GM21576 (cell line): ENCODE results near the gene EEF1AKMT3.
"Not testable (repeated sequence)": the region's sequence is repeated elsewhere in the genome, so short reads cannot be mapped to it uniquely, and the experiment has no call there.

ENCODE experiments used
- ATAC-seq: cut with Tn5 transposase; IDR thresholded peaks from one replicate; pipeline ENCODE4 v1.9.1; 2021; ENCODE audit warnings: mild to moderate bottlenecking, moderate library complexity; ENCODE audit not compliant: unreplicated experiment

EEF1AKMT3 gene

DNA sequence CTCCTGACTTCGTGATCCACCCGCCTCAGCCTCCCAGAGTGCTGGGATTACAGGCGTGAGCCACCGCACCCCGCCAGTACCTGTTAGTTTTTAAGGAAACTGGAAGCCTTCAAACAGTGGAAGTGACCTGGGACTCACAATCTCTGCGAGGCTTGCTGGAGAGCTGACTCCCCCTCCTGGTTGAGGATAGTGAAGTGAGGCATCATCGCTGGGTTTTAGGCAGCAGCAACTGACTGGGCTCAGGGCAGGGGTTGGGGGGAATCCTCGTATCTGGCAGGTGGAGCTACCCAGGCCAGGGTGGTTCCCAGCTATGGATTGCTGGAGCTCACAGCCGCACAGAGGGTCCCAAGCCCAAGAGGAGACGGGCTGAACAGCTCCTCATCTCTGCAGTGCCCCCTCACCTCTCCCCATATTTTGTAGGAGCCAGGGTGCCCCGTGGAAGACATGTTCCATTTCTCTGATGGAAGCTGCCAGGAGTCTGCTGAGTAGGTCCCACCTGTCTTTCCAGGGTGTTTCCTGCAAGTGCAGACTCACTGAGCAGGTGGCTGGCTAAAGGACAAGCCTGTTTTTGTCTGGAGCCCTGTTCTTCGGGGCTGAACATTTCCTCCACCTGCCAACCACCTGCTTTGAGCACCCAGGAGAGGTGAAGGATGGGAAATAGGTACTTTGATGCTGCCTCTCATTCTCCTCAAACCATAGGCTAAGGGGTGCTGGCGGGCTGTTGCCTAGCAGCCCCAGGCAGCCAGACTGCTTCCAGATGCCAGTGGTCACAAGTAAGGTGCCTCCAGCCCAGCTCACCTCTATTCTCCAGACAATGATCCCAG is 43.0 kb downstream of the EEF1AKMT3 start:
- ATAC-seq: no peak

GRCh38 chr12:57816001-57816854 is 43.8 kb downstream of the EEF1AKMT3 start:
- ATAC-seq: no peak

- ATAC-seq: no peak
These were observed 44.4 kb downstream of the EEF1AKMT3 start for GRCh38 chr12:57816855-57817151.

- no peak for ATAC-seq
These were observed 45.0 kb downstream of the EEF1AKMT3 start for GRCh38 chr12:57817261-57817989.

- ATAC-seq: not testable (repeated sequence)
These were observed 45.5 kb downstream of the EEF1AKMT3 start for GRCh38 chr12:57817990-57818331.

DNA sequence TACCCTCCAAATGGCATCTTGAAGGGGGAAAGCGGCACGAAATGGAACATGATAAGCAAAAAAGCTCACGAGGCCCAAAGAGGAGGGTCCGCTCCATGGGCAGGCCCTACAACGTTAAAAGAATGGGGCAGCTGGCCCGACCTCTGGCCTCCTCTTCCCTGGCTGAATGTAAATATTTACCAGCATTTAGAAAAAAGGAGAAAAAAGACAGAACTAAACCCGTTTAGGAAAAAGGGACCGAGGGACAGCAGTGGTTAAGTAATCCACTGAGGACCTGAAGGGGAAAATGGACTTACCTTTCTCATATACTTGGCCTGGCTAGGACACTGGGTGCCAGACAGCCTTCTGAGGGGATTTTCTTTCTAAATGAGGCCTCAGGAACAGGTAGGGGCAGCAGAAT is 47.7 kb downstream of the EEF1AKMT3 start:
- ATAC-seq: not testable (repeated sequence)

DNA sequence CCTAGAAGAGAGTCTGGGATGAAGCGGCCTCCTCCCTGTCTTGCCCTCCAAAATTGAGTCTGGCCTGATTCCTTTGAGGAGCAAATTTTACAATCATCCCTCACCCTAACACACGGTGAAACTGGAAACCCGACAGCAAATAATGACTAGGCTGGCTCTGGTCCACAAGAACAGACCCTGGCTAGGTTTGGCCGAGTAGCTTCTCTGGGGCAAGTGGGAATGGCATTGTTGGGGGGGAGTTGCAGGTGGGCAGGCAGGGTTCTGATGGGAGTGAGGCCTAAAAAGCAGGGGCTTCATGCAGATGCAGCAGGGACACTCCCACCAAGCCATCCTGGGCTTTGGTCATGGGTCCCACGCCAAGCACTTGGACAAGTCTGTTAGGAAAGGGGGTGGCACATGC is 48.6 kb downstream of the EEF1AKMT3 start:
- ATAC-seq: not testable (repeated sequence)

DNA sequence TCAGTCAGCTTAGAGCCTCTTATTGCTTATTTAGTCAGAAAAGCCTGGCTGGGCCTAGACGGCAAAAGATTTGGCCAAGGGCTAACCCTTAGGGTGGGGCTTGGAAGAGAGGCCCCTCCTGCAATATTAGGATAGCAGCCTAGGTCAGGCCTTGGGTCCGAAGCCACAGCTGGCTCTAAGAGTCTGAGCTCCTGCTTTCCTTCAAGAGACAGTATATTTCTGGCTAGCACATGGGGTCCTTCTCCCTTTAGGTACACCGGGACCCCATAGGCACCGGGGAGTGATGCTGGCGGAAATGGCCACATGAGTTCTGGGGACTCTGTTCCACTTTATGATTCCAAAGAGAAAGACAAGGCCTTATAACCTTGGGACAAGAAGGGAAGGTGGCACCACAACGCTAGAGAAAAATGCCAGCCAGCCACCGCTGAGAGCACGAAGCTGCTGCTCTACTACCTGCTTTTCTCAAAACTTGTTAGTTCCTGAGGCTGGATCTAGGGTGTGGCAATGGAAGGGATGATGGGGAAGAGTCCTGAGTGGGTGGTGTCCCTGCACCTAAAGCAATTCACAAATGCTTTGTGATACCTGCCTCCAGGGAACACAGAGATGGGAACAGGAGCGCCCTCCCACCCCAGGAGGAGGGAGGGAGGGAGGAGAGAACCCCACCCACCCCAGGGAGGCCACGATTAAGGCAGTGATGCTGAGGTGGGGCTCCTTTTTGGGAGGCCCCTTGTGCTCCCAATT is 49.2 kb downstream of the EEF1AKMT3 start:
- no peak for ATAC-seq

DNA sequence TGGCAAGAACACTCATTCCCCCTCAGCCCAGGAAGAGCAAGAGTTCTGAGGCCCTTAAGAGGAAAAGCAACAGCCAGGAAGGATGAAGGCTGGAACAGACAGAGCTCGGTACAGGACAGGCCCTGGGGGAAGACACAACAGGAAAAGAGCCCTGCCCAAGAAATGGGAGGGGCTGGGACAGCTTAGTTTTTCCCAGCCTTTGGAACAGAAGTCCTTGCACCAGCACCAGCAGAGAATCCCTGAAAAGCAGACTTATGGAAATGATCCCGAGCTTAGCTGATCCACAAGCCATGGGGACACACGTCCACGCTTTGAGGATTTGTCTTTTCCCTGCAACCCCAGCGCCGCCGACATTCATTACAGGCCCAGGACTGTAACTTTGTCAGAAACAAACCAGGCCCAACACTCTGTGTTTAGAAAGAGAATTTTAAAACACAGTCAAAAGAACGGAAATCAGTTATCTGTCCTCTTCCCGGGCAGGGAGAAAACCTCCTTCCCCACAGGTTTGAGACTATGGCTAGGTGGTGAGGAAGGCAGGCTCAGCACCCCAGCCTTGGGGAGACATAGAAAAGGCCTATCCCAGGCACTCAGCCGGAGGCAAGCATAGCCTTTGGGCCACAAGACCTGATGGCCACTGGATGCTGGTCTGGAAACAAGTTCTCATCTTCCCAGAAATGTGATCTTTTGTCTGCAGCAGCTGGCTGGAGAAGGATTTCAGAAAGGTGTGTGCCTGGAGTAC is 50.1 kb downstream of the EEF1AKMT3 start:
- ATAC-seq: no peak

- no peak for ATAC-seq
These were observed 50.9 kb downstream of the EEF1AKMT3 start for GRCh38 chr12:57823131-57823907.

DNA sequence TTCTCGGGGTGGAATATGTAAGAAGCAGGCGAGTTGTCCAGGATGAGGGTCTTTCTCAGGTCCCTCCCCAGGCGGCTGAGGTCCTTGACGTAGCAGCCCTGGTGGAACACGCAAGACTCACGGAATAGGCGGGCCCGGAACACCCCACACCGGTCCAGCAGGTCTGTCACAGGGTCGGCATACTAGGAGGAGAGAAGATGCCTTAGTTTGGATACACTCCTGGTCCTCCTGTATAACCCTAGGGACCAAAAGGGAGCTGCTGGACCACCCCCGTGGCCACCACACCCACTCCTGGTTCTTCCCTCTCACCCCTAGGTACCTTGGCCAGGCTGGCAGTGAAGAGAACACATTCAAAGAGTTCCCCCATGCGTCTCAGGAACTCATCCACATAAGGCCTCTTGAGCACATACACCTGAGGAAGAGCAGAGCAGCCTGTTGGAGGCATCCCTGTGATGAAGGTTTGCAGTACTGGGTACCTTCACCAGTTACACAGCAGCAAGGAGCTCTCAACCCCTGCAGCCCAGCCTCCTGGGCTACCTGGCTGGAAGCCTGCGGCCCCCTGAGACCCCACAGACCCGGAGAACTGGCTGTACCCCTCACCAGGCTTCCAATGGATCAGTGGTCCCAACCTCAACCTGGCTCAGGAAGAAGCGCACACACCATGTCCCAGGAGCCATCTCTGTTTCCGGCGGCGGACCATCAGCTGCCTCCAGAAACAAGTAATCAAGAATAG is 51.7 kb downstream of the EEF1AKMT3 start:
- ATAC-seq: no peak

DNA sequence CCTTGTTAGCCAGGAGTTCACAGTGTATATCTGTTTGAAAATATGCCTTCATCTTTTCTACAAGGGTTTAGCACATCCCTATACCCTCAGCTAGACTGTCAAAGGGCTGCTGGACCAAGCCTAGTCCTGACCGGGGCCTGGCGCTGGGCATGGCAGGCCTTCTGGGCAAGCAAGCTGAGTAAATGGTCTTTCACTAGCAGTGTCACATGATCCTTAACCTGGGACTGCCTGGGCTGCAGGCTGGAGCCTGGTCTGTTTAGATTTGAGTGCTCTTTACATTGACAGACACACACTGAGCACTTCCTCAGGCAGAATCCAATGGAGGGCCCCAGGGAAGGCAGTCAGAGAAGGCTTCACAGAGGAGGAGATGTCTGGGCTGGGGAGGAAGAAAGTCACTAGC is 53.0 kb downstream of the EEF1AKMT3 start:
- ATAC-seq: no peak

GRCh38 chr12:57826400-57826799 is 54.0 kb downstream of the EEF1AKMT3 start:
- ATAC-seq: no peak

- no peak for ATAC-seq
These were observed 54.6 kb downstream of the EEF1AKMT3 start for GRCh38 chr12:57826966-57827365.

DNA sequence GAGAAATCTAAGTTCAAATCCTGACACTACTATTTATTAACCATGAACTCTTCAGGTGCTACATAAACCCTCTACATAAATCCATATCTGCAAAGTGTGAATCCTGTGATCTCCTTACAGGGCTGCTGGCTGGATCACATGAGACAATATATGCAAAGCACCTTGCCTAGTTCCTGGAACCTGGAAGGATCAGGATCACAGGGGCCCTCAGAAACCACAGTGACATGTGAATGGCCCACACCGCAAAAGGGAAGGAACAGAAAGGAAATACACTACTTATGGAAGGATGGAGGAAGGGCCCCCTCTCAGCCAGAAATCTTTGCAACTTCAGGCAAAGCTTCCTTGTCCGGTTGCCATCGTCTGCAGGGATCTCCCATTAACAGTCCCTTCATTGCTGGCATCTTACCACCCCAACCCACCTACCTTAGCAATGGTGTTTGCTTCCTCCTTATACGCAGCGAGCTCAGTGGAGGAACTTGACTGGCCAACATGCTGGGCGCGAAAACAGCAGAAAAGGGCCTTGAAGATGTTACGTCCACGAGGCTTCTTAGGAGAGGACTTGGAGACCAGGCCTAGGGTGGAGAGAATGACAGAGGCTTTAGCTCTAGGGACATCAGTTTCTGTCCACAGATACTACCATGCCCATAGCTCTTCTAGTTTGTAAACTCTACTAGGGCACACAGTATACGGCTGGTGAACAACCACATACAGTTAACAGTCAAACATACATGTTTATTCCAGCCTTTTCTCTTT is 56.8 kb downstream of the EEF1AKMT3 start:
- ATAC-seq: no peak

DNA sequence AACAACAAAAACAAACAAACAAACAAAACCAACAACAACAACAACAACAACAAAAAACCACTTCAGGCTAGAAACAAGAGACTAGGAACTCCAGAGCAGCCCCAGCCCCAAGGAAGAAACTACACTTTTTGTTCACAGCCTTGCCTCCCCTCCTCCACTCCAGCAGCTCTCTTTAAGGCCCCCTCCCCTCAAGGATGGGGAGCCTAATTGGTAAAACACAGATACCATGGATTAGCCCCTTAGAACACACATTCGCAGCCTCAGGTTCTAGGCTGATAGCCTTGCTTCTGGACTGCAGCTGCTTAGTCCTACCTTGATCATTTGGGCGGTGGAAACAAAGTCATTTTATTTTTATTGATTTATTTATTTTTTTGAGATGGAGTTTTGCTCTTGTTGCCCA is 58.0 kb downstream of the EEF1AKMT3 start:
- ATAC-seq: no peak
